GM21576 (cell line): ENCODE data around the gene TRIM59.

ENCODE experiments used
- ATAC-seq: cut with Tn5 transposase; IDR thresholded peaks from one replicate; pipeline ENCODE4 v1.9.1; 2021; ENCODE audit warnings: mild to moderate bottlenecking, moderate library complexity; ENCODE audit not compliant: unreplicated experiment

Gene TRIM59

GRCh38 chr3:160403796-160404470, 45.7 kb downstream of the TRIM59 start:
- no peak for ATAC-seq

GRCh38 chr3:160403028-160403545, 46.5 kb downstream of the TRIM59 start:
- no peak for ATAC-seq

- ATAC-seq = no peak
Measured at GRCh38 chr3:160402221-160403027, 47.2 kb downstream of the TRIM59 start.

GRCh38 chr3:160401291-160402095, 48.1 kb downstream of the TRIM59 start:
- no peak for ATAC-seq

GRCh38 chr3:160400702-160401150, 48.9 kb downstream of the TRIM59 start:
- ATAC-seq = no peak

GRCh38 chr3:160400030-160400701, 49.4 kb downstream of the TRIM59 start:
- ATAC-seq = no peak

- ATAC-seq = peak; percentile 97
Measured at GRCh38 chr3:160399125-160400029, 50.2 kb downstream of the TRIM59 start, which contains the start of the genes IFT80 and SMC4. TSS of gene IFT80 (minus strand) at chr3:160399225. CDS start at chr3:160384600, 14,625 bp downstream. TSS of gene SMC4 (plus strand) at chr3:160399650. CDS start at chr3:160400827, 1,177 bp downstream.

GRCh38 chr3:160398820-160399124, 50.8 kb downstream of the TRIM59 start:
- peak; percentile 11 for ATAC-seq

GRCh38 chr3:160395297-160395696, 54.3 kb downstream of the TRIM59 start:
- ATAC-seq = no peak

- no peak for ATAC-seq
Measured at GRCh38 chr3:160394009-160394392, 55.6 kb downstream of the TRIM59 start.

- no peak for ATAC-seq
Measured at GRCh38 chr3:160393346-160394008, 56.1 kb downstream of the TRIM59 start.

GRCh38 chr3:160392798-160393197, 56.8 kb downstream of the TRIM59 start:
- ATAC-seq = no peak

- ATAC-seq = no peak
Measured at GRCh38 chr3:160390565-160391138, 58.9 kb downstream of the TRIM59 start.
